ENCODE results near the gene TRAFD1.
"Not testable (repeated sequence)": the region's sequence is repeated elsewhere in the genome, so short reads cannot be mapped to it uniquely, and the experiment has no call there.

The TRAFD1 gene

DNA sequence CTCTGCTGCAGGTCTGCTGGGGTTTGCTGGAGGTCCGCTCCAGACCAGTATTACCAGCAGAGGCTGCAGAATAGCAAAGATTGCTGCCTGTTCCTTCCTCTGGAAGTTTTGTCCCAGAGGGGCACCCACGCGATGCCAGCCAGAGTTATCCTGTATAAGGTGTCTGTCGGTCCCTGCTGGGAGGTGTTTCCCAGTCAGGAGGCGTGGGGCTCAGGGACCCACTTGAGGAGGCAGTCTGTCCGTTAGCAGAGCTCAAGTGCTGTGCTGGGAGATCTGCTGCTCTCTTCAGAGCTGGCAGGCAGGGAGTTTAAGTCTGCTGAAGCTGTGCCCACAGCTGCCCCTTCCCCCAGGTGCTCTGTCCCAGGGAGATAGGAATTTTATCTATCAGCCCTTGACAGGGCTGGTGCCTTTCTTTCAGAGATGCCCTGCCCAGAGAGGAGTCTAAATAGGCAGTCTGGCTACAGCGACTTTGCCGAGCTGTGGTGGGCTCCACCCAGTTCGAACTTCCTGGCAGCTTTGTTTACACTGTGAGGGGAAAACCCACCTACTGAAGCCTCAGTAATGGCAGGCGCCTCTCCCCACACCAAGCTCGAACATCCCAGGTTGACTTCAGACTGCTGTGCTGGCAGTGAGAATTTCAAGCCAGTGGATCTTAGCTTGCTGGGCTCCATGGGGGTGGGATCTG is 33.2 kb downstream of the TRAFD1 start:
- DNase-seq (ENCODE audit: low spot score) = not testable (repeated sequence)

- DNase-seq (ENCODE audit: low spot score) = no peak
Observed at GRCh38 chr12:112159146-112159541, 33.8 kb downstream of the TRAFD1 start.

DNA sequence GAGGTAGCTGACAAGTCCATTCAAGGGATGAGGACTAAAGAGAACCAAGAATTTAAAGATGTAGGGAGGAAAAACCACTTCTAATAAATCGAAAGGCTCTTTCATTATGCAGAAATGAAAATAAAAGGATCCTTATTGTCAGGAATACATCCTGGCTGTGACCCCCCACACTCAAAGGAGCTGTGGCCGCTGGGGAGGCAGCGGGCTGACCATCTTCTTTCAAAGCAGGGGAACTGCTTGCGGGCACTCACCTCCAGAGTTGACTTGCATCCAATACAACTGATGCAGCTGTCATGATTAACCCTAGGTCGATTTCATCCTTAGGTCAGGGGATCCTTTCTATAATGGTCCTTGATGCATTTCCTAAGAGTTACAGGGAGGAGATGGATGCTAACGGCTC is 35.3 kb downstream of the TRAFD1 start:
- DNase-seq (ENCODE audit: low spot score) = no peak

- no peak for DNase-seq (ENCODE audit: low spot score)
Observed at GRCh38 chr12:112161711-112162110, 36.4 kb downstream of the TRAFD1 start.

DNA sequence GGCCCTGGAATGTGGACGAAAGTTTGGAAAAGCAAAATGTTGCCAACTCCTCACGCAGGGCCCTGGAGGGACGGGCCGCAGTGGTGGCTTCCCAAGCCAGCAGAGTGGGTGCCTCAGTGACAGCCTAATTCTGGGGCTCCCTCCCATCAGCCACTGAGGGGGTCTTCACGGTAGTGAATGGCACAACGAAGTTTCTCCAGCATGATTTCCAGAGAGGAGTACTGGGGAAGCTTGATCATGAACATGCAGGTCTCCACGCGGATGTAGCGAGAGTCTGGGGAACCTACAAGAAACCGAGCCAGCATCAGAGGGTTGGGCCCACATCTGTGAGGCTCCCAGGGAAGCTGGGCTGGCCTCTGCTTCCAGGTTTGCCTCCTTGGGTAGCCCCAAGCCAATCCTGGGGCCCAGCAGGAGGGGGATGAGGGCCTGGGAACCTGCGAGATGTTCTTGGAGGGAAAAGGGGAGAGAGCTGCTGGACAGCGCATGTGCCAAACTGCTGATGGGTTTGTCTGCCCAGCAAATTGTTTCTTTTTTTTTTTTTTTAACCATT is 37.0 kb downstream of the TRAFD1 start:
- no peak for DNase-seq (ENCODE audit: low spot score)

DNA sequence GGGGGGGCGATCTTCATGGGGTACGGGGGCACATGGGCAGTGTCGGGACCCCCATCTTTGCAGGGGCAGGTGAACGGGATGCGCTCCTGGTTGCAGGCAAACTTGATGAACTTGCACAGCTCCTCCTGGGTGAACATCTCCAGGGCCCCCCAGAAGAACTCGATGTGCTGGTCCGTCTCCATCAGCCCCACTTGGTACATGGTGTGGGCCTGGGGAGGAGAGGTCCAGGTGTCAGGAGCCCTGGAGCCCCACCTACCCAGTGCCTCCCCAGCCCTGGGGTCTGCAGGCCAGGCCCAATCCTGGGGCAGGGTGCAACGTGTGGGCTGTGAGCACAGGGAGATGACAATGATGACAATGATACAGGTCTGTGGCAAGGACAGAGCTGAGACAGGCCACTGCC is 37.7 kb downstream of the TRAFD1 start:
- no peak for DNase-seq (ENCODE audit: low spot score)

DNA sequence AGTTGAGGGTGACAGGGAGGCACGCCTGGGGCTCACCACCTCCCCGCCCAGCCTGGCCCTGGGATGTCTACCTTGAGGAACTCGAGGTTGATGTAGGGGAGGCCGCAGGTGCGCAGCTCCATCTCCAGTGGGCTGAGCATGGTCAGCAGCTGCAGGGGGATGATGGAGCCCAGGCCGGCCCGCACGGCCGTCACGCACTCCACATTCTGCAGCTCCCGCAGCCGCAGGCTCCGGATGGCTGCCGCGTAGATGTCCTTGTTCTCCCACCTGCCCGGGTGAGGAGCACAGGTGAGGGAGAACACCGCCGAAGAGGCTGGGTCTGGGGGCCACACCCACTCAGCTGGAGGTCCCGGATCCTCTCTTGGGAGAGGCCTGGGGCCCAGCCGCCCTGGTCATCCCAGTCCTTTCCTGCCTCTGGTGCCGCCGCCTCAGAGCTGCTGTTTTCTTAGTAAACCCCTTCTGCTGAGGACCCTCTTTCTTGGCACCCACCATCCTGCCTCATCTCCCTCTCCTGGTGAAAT is 38.2 kb downstream of the TRAFD1 start:
- DNase-seq (ENCODE audit: low spot score) = no peak

- DNase-seq (ENCODE audit: low spot score) = no peak
Observed at GRCh38 chr12:112164011-112164660, 38.8 kb downstream of the TRAFD1 start.

GRCh38 chr12:112165624-112166023 is 40.3 kb downstream of the TRAFD1 start:
- no peak for DNase-seq (ENCODE audit: low spot score)

DNA sequence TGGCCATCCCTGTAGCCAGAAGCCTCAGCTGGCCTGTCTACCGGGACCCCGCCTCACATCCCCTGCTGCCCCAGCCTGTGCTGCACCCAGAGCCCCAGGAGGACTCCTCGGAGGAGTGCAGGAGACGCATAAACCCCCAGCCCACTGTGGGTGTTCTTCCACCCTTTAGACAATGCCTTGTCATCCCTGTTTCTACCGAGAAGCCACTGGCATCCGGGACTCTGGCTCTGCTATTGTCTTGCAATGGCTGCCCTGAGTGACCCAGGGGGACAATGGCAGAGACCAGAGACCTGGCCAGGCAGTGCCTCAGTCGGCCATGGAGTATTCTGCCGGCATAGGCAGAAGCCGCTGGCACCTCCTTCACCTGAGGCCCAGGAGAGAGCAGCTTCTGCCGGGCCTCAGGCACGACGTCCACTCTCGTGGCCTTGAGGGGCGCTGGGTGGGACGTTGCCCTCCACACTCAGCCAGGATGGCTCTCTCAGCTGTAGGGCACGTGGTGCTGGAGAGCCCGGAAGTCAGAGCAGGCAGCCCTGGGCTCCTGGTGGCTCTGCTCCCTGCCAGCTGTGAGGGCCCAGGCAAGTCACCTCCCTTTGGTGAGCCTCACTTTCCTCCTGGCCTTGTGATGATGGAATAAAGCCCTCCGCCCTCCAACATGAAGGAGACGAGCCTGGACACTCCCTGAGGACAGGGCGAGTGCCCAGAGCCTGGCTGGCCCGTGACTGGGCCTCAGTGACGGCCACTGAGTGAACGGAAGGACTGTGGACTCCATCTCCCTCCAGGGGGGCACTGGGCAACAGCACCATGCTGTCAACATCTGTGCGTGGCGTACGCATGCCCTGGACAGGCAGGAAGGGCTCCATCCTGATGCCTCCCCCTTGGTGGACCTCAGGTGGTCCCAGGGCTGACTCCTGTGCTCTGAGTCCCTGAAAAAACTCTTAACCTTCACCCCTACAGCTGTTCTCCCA is 41.0 kb downstream of the TRAFD1 start:
- DNase-seq (ENCODE audit: low spot score) = no peak

GRCh38 chr12:112167031-112167461 is 41.7 kb downstream of the TRAFD1 start:
- no peak for DNase-seq (ENCODE audit: low spot score)

- DNase-seq (ENCODE audit: low spot score) = no peak
Observed at GRCh38 chr12:112167718-112168525, 42.6 kb downstream of the TRAFD1 start.

DNA sequence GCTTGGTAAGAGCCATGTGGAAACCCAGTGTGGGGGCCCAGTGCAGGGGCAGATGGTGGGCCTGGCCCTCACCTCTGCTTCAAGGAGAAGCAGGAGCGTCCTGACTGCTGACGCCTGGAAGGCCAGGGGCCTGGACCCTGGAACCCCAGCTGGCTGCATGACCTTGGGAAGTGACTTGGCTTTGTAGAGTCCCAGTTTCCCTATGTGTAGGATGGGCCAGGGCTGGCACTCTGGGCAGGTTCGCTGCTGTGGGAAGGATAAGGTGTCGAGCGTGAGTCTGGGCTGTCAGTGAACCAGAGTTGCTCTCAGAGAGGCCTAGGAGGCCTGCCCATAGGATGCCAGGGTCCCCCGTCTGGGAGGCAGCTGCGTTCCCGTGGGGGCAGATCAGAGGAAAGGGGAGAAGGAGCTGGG is 43.2 kb downstream of the TRAFD1 start:
- DNase-seq (ENCODE audit: low spot score) = no peak

GRCh38 chr12:112169161-112169872 is 44.0 kb downstream of the TRAFD1 start:
- DNase-seq (ENCODE audit: low spot score) = no peak

GRCh38 chr12:112169966-112170365 is 44.6 kb downstream of the TRAFD1 start:
- DNase-seq (ENCODE audit: low spot score) = no peak

- peak; percentile 50 for DNase-seq (ENCODE audit: low spot score)
Observed at GRCh38 chr12:112170376-112170775, 45.0 kb downstream of the TRAFD1 start.

DNA sequence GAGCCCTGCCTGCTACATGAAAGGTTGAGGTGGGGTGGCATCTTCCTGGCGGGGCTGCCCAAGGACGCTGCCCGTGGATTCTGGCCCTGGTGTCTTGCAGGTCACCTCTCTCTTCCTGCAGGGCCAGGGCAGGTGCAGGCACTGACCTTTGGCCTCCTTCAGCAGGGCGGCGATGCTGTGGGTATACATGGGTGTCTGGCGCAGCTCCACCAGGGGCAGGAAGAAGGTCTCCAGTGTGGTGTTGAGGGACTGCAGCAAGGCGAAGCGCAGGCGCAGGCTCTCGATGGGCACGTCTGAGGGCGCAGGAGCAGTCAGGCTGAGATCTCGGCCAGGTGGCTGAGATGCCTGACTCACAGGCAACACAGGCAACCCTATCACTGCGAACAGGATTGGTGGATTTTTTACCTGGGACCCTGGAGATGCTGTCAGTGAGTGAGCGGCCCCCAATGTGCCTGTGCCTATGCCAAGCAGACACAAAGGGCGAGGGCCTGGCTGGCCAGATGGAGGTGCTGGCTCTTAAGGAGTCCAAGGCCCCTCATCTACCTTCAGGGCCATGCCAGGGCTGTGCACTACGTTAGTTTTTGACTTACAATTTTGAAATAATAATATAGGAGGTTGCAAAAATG is 45.7 kb downstream of the TRAFD1 start:
- DNase-seq (ENCODE audit: low spot score) = no peak

DNA sequence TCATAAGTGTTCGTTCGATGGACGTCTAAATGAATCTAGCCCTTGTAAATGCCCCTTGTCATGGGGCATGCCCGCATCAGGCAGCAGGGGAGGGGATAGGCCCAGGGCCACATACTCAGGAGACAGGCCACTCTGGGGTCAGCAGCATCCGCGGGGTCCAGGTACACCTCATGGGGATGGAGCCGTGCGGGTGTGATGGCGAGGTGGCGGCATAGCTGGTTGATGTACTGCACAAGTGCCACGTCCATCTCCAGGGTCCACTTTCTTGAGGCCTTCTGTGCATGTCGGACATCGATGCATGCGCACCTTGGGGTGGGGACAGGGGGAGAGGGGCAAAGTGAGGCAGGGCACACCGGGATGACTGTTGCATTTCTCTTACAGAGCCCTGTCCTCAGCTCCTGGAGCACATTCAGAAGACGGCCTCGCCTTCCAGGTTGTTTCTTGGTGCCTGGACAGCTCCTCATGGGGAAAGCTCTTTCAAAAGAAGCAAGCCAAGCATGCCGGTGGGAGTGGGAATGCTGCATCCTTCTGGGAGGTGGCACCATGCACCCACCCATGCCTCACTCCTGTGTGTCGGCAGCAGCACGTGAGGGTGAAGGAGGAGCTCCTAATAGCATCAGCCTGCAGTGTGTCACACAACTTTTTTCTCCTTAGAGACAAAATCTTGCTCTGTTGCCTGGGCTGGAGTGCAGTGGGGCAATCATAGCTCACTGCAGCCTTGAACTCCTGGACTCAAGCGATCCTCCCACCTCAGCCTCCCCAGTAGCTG is 47.4 kb downstream of the TRAFD1 start:
- no peak for DNase-seq (ENCODE audit: low spot score)

Measured in AG08396 (cell line).